Liver (tissue), 9 donors: ENCODE data around the gene KCNA10. TPM values are rescaled to one million over a fixed set of nuclear protein-coding genes. Genes with fewer than 3 reads are reported as not detected.
A peak's percentile ranks its signal among the peaks of the same experiment; 100 is the strongest.

Source experiments
- DNase-seq: peaks from one replicate; pipeline ENCODE4 v3.0.0-alpha.2; 2017; ENCODE audit warnings: low spot score
- H3K27ac ChIP-seq, 2 donors: one replicate each; pipeline ENCODE4 v1.7.0; 2013; ENCODE audit warnings: inconsistent platforms in 2 of 2, low read length in 2 of 2, control low read depth in 1 of 2, low read depth in 1 of 2, mild to moderate bottlenecking in 1 of 2
- H3K27me3 ChIP-seq, 4 donors: one replicate each; pipeline versions ENCODE4 v1.6.1 to v1.7.0; 2013; ENCODE audit warnings: low read length in 3 of 4, inconsistent platforms in 1 of 4, mild to moderate bottlenecking in 1 of 4, moderate library complexity in 1 of 4; ENCODE audit not compliant: control insufficient read depth in 4 of 4, insufficient read depth in 4 of 4
- H3K36me3 ChIP-seq, 4 donors: one replicate each; pipeline versions ENCODE4 v1.6.1 to v1.7.0; 2013; ENCODE audit warnings: low read length in 3 of 4, mild to moderate bottlenecking in 3 of 4, low read depth in 1 of 4, moderate library complexity in 1 of 4; ENCODE audit not compliant: control insufficient read depth in 4 of 4, insufficient read depth in 3 of 4
- H3K4me1 ChIP-seq, 4 donors: one replicate each; pipeline versions ENCODE4 v1.6.1 to v1.7.0; 2013; ENCODE audit warnings: low read length in 3 of 4, mild to moderate bottlenecking in 3 of 4, moderate library complexity in 1 of 4; ENCODE audit not compliant: control insufficient read depth in 4 of 4, insufficient read depth in 4 of 4
- H3K4me3 ChIP-seq, 3 donors: one replicate each; pipeline versions ENCODE4 v1.6.1 to v1.7.0; 2013; ENCODE audit warnings: low read length in 3 of 3, control low read depth in 1 of 3, low read depth in 1 of 3, mild to moderate bottlenecking in 1 of 3
- H3K9ac ChIP-seq, 2 donors: one replicate each; pipeline ENCODE4 v1.7.0; 2013; ENCODE audit warnings: low read length in 2 of 2, mild to moderate bottlenecking in 2 of 2, moderate library complexity in 2 of 2, control low read depth in 1 of 2, low read depth in 1 of 2
- H3K9me3 ChIP-seq, 4 donors: one replicate each; pipeline versions ENCODE4 v1.6.1 to v1.7.0; 2013; ENCODE audit warnings: low read length in 3 of 4; ENCODE audit not compliant: control insufficient read depth in 4 of 4
- CTCF ChIP-seq: fragments of 150-350 bp; IDR thresholded peaks from 2 replicates; pipeline ENCODE4 v1.5.1; 2017; ENCODE audit warnings: improper control_type of control experiment, low read depth, low read length; ENCODE audit not compliant: missing input control
- EGR1 ChIP-seq, 2 donors: IDR thresholded peaks; 2 replicates each; pipeline ENCODE4 v1.6.1; 2016 to 2018; ENCODE audit warnings: antibody characterized with exemption in 2 of 2, low read depth in 2 of 2
- FOXA1 ChIP-seq: IDR thresholded peaks from 2 replicates; pipeline ENCODE4 v1.6.1; 2016; ENCODE audit warnings: antibody characterized with exemption
- GABPA ChIP-seq, 2 donors: IDR thresholded peaks in 1 of 2; conservative IDR thresholded peaks in 1 of 2; 2 replicates each; pipeline ENCODE4 v1.6.1; 2016; ENCODE audit warnings: antibody characterized with exemption in 2 of 2, mild to moderate bottlenecking in 1 of 2, moderate library complexity in 1 of 2
- HNF4A ChIP-seq, 2 donors: conservative IDR thresholded peaks; 2 replicates each; pipeline ENCODE4 v1.6.1; 2016; ENCODE audit warnings: antibody characterized with exemption in 2 of 2, mild to moderate bottlenecking in 2 of 2
- HNF4G ChIP-seq: IDR thresholded peaks from 2 replicates; pipeline ENCODE4 v1.6.1; 2016; ENCODE audit warnings: antibody characterized with exemption
- JUND ChIP-seq, 2 donors: IDR thresholded peaks; 2 replicates each; pipeline ENCODE4 v1.6.1; 2016; ENCODE audit warnings: antibody characterized with exemption in 2 of 2
- NR2F2 ChIP-seq: IDR thresholded peaks from 2 replicates; pipeline ENCODE4 v1.6.1; 2016; ENCODE audit warnings: antibody characterized with exemption
- RAD21 ChIP-seq, 2 donors: IDR thresholded peaks; 2 replicates each; pipeline ENCODE4 v1.6.1; 2016; ENCODE audit warnings: antibody characterized with exemption in 2 of 2, mild to moderate bottlenecking in 2 of 2
- REST ChIP-seq: IDR thresholded peaks from 2 replicates; pipeline ENCODE4 v1.6.1; 2016; ENCODE audit warnings: antibody characterized with exemption, mild to moderate bottlenecking
- RXRA ChIP-seq, 2 donors: IDR thresholded peaks; 2 replicates each; pipeline ENCODE4 v1.6.1; 2017 to 2018; ENCODE audit warnings: antibody characterized with exemption in 2 of 2, mild to moderate bottlenecking in 1 of 2
- SP1 ChIP-seq: IDR thresholded peaks from 2 replicates; pipeline ENCODE4 v1.6.1; 2018; ENCODE audit warnings: antibody characterized with exemption, mild to moderate bottlenecking
- TAF1 ChIP-seq: conservative IDR thresholded peaks from 2 replicates; pipeline ENCODE4 v1.6.1; 2016; ENCODE audit warnings: antibody characterized with exemption, mild to moderate bottlenecking
- YY1 ChIP-seq: IDR thresholded peaks from 2 replicates; pipeline ENCODE4 v1.6.1; 2016; ENCODE audit warnings: antibody characterized with exemption, mild to moderate bottlenecking
- WGBS: extraction: QIAGEN DNeasy Blood & Tissue Kit; methylation state at CpG from one replicate; pipeline ENCODE4 v1.1.7; 2013; 5-methylcytosine and 5-hydroxymethylcytosine counted together
- polyA plus RNA-seq, 2 donors: library from polyadenylated mRNA; stranded (reverse) in 1 of 2; unstranded in 1 of 2; fragments of 200-250 nt in 1 of 2; fragments of >200 nt in 1 of 2; fragmentation: Nextera tagmentation in 1 of 2; extraction: Ambion mirVana in 1 of 2; gene quantifications; one replicate each; pipeline versions ENCODE4 v1.2.1 to v1.2.3, GENCODE V29; 2013 to 2015
- total RNA-seq, 2 donors: library from RNA; depleted of rRNA; stranded (reverse); fragments of >200 nt; gene quantifications; one replicate each; pipeline ENCODE4 v1.2.3, GENCODE V29; 2014
- donor health status: healthy.
- donor health status: healthy.
- donor health status: healthy.
- donor health status: healthy.
- donor health status: healthy.

The KCNA10 gene
- total and polyA plus RNA-seq, 4 donors, result not detected

GRCh38 chr1:110525249-110525595, 6.2 kb upstream of the KCNA10 start:
- Histone ChIP-seq H3K9me3 (no peaks in the 10 kb centered on the region), H3K27ac (no peak overlapping the region), H3K4me1 (peaks cover 0 to 5% (median 0%) of the 10 kb centered on the region in 4 donors), H3K27me3 (peaks cover 0 to 17% (median 0%) of the 10 kb centered on the region in 4 donors), H3K36me3 (no peaks in the 10 kb centered on the region), H3K4me3 (no peak overlapping the region), H3K9ac (no peak overlapping the region)
- WGBS, result 71% methylated on average over 6 of the region's 6 CpGs
- TF ChIP-seq TAF1, result no peak
- no peak for TF ChIP-seq SP1
- TF ChIP-seq CTCF, result no peak
- TF ChIP-seq RAD21 (IDR thresholded peaks at IDR 0.05), result no peak
- no peak for TF ChIP-seq FOXA1
- no peak for TF ChIP-seq JUND (IDR thresholded peaks at IDR 0.05)
- DNase-seq, result no peak

GRCh38 chr1:110524311-110525248, 5.6 kb upstream of the KCNA10 start:
- TF ChIP-seq CTCF (peak; percentile 23), NR2F2 (no peak), YY1 (no peak), GABPA (IDR thresholded peaks at IDR 0.05 in 1 of 2, conservative IDR thresholded peaks at IDR 0.05 in 1 of 2) (no peak), RAD21 (IDR thresholded peaks at IDR 0.05) (peak; percentile 48 to 63)
- peaks cover 0 to 17% (median 0%) of the 10 kb centered on the region in 4 donors for H3K27me3 ChIP-seq
- 35% methylated on average over 20 of the region's 20 CpGs for WGBS
- no peaks in the 10 kb centered on the region for H3K9me3 ChIP-seq
- no peak overlapping the region for H3K27ac ChIP-seq
- no peak overlapping the region for H3K9ac ChIP-seq
- peaks cover 0 to 5% (median 0%) of the 10 kb centered on the region in 4 donors for H3K4me1 ChIP-seq
- DNase-seq, result peak; percentile 38
- no peaks in the 10 kb centered on the region for H3K36me3 ChIP-seq
- no peak overlapping the region for H3K4me3 ChIP-seq

DNA sequence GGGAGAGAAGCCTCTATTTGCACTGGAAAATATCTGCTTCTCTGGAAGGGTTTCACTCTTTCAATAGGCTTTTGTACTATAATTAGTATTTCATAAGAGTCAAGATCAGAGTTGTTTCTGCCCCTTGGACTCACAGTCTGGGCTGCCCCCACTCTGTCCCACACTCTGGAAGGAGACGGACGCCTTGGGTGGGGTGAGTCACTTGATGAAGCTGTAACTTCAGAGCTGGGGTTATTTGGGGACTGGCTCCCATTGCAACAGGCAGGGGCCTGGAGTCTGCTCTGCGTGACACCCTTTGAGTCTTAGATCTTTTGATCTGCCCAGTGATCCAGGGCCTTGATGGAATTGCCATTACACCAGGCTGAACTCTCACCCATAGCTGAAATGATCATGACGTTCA, 4.0 kb upstream of the KCNA10 start:
- Histone ChIP-seq H3K27me3 (peaks cover 0 to 14% (median 0%) of the 10 kb centered on the region in 4 donors), H3K27ac (no peak overlapping the region), H3K4me3 (no peak overlapping the region), H3K36me3 (no peaks in the 10 kb centered on the region), H3K4me1 (peaks cover 0 to 5% (median 0%) of the 10 kb centered on the region in 4 donors), H3K9ac (no peak overlapping the region), H3K9me3 (no peaks in the 10 kb centered on the region)
- 62% methylated on average over 4 of the region's 4 CpGs for WGBS
- DNase-seq, result no peak
- TF ChIP-seq HNF4G, result no peak
- no peak for TF ChIP-seq HNF4A (conservative IDR thresholded peaks at IDR 0.05)
- TF ChIP-seq EGR1 (IDR thresholded peaks at IDR 0.05; ENCODE audit: low read depth in 2 of 2), result no peak
- TF ChIP-seq RAD21 (IDR thresholded peaks at IDR 0.05), result no peak
- no peak for TF ChIP-seq RXRA (IDR thresholded peaks at IDR 0.05)
- no peak for TF ChIP-seq FOXA1
- no peak for TF ChIP-seq REST
- no peak for TF ChIP-seq NR2F2
- TF ChIP-seq SP1, result no peak
